NT2/D1 (cell line): ENCODE results near the gene MARK3.

ENCODE experiments used
- DNase-seq: peaks from one replicate; pipeline ENCODE4 v3.0.0-alpha.2; 2011; ENCODE audit warnings: low read depth, low spot score
- H3K27me3 ChIP-seq: 2 replicates; pipeline ENCODE4 v1.6.0; 2011; ENCODE audit warnings: mild to moderate bottlenecking; ENCODE audit not compliant: insufficient read length, insufficient read depth
- H3K36me3 ChIP-seq: 2 replicates; pipeline ENCODE4 v1.6.1; 2011; ENCODE audit warnings: mild to moderate bottlenecking, low read length, mixed read lengths; ENCODE audit not compliant: insufficient read depth, insufficient read length
- H3K4me1 ChIP-seq: 2 replicates; pipeline ENCODE4 v1.5.1; 2011; ENCODE audit not compliant: insufficient read depth, insufficient read length
- H3K4me3 ChIP-seq: 2 replicates; pipeline ENCODE4 v1.5.1; 2011; ENCODE audit warnings: low read depth; ENCODE audit not compliant: insufficient read length
- H3K9ac ChIP-seq: 2 replicates; pipeline ENCODE4 v1.6.0; 2011; ENCODE audit warnings: low read depth; ENCODE audit not compliant: insufficient read length
- H3K9me3 ChIP-seq: 2 replicates; pipeline ENCODE4 v1.5.1; 2011; ENCODE audit warnings: mild to moderate bottlenecking, low read length; ENCODE audit not compliant: insufficient read depth
- SUZ12 ChIP-seq: IDR thresholded peaks from 2 replicates; pipeline ENCODE4 v1.6.1; 2011; ENCODE audit not compliant: insufficient read length, insufficient read depth; ENCODE audit errors: extremely low read depth
- YY1 ChIP-seq: IDR thresholded peaks from 2 replicates; pipeline ENCODE4 v1.6.1; 2011; ENCODE audit not compliant: insufficient read length, insufficient read depth
- ZNF274 ChIP-seq: IDR thresholded peaks from 2 replicates; pipeline ENCODE4 v1.6.1; 2011; ENCODE audit warnings: mild to moderate bottlenecking, low read depth, low read length

MARK3 gene

DNA sequence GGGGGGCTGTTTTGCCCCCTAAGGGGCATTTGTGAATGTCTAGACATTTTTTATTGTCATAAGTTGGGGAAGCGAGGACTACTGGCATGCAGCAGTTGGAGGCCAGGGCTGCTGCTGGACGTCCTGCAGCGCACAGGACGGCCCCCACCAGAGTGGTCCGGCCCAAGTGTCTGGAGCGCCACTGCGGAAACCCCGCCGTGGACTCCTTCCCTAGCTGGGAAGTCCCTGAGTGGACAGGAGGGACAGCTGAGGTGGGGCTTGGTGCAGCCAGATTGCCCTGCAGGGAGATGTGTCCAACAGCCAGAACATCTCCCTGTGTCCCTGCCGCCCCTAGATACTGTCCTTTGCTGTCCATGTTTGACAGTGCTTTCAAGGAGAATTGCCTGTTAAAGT is 132.0 kb downstream of the MARK3 start:
- peaks cover 21% of the 10 kb centered on the region for H3K4me1 ChIP-seq
- H3K27me3 ChIP-seq = no peaks in the 10 kb centered on the region
- H3K36me3 ChIP-seq = peaks cover 25% of the 10 kb centered on the region
- no peak overlapping the region for H3K4me3 ChIP-seq
- H3K9ac ChIP-seq = no peak overlapping the region
- DNase-seq = no peak
- TF ChIP-seq YY1 = no peak
- TF ChIP-seq ZNF274 = no peak
- no peak for TF ChIP-seq SUZ12
- no peaks in the 10 kb centered on the region for H3K9me3 ChIP-seq

GRCh38 chr14:103517721-103518421 is 132.7 kb downstream of the MARK3 start:
- no peaks in the 10 kb centered on the region for H3K9me3 ChIP-seq
- no peak for DNase-seq
- peaks cover 20% of the 10 kb centered on the region for H3K4me1 ChIP-seq
- no peak overlapping the region for H3K4me3 ChIP-seq
- H3K9ac ChIP-seq = no peak overlapping the region
- TF ChIP-seq YY1 (no peak), ZNF274 (no peak), SUZ12 (no peak)
- no peaks in the 10 kb centered on the region for H3K27me3 ChIP-seq
- peaks cover 20% of the 10 kb centered on the region for H3K36me3 ChIP-seq

- H3K4me1 ChIP-seq = peaks cover 22% of the 10 kb centered on the region
- no peak overlapping the region for H3K4me3 ChIP-seq
- H3K9ac ChIP-seq = peak overlapping the region; percentile 21
- no peaks in the 10 kb centered on the region for H3K9me3 ChIP-seq
- no peak for DNase-seq
- H3K27me3 ChIP-seq = peaks cover 4% of the 10 kb centered on the region
- peaks cover 14% of the 10 kb centered on the region for H3K36me3 ChIP-seq
- TF ChIP-seq ZNF274 = no peak
- TF ChIP-seq SUZ12 = no peak
- TF ChIP-seq YY1 = no peak
Measured at GRCh38 chr14:103518422-103519042, 133.3 kb downstream of the MARK3 start.

DNA sequence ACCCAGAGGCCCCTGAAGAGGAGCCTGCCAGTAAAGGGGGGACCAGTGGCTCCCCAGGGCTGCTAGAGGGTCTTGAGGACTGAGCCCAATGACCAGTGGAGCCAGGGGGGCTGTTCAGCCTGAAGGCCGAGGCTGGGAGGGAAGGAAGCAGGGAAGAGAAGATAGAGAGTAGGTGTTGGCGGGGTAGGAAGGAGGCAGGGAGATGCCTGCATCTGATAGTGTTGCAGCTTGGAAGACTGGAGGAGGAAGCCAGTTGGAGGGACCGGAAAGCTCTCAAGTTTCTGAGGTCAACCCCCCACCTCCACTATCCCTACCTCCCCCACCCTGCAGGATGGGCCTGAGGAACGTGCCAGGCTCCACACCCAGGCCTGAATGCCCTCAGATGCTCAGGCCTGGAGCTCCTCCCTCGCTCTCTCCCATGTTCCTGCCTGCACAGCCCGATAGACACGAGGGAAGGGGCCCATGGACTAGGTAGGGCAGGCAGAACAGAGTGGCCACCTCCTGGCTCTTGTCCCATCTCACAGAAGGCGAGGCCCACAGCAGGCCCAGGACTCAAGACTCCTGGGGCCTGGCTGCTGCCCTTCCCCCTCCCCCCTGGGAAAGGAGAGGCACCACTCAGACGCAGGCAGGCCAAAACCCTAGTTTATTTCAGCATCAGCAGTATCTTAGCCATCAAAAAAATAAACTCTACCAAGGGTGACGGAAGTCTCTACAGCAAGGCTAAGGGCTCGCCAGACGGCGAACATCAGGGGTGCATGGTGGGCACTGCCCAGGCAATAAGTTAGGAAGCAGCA is 134.0 kb downstream of the MARK3 start:
- H3K9me3 ChIP-seq = no peaks in the 10 kb centered on the region
- TF ChIP-seq YY1 = no peak
- TF ChIP-seq SUZ12 = no peak
- no peak for TF ChIP-seq ZNF274
- H3K4me1 ChIP-seq = peaks cover 22% of the 10 kb centered on the region
- peak overlapping the region; percentile 26 for H3K9ac ChIP-seq
- H3K36me3 ChIP-seq = peaks cover 13% of the 10 kb centered on the region
- no peak for DNase-seq
- H3K27me3 ChIP-seq = peaks cover 12% of the 10 kb centered on the region
- H3K4me3 ChIP-seq = no peak overlapping the region

GRCh38 chr14:103519837-103520212 is 134.6 kb downstream of the MARK3 start:
- no peaks in the 10 kb centered on the region for H3K9me3 ChIP-seq
- H3K36me3 ChIP-seq = peaks cover 13% of the 10 kb centered on the region
- no peak for DNase-seq
- TF ChIP-seq SUZ12 (no peak), YY1 (no peak), ZNF274 (no peak)
- no peak overlapping the region for H3K4me3 ChIP-seq
- H3K4me1 ChIP-seq = peaks cover 21% of the 10 kb centered on the region
- peaks cover 17% of the 10 kb centered on the region for H3K27me3 ChIP-seq
- H3K9ac ChIP-seq = peak overlapping the region; percentile 26

GRCh38 chr14:103520269-103520656 is 135.0 kb downstream of the MARK3 start:
- H3K4me1 ChIP-seq = peaks cover 18% of the 10 kb centered on the region
- H3K9ac ChIP-seq = no peak overlapping the region
- H3K36me3 ChIP-seq = peaks cover 13% of the 10 kb centered on the region
- TF ChIP-seq SUZ12 = no peak
- TF ChIP-seq ZNF274 = no peak
- TF ChIP-seq YY1 = no peak
- H3K27me3 ChIP-seq = peaks cover 17% of the 10 kb centered on the region
- no peak for DNase-seq
- H3K9me3 ChIP-seq = no peaks in the 10 kb centered on the region
- peak overlapping the region; percentile 6 for H3K4me3 ChIP-seq
